HepG2 (cell line): Measurements from ENCODE around the gene DCLRE1B. TPM values are rescaled to one million over a fixed set of nuclear protein-coding genes. Genes with fewer than 3 reads are reported as not detected.
A peak's percentile ranks its signal among the peaks of the same experiment; 100 is the strongest.

Source experiments
- BRD4 ChIP-seq: sonication (generic); formaldehyde crosslinking; IDR thresholded peaks from 2 replicates; pipeline ENCODE4 v1.4.0; 2020; ENCODE audit warnings: missing genetic modification reagents
- CEBPB ChIP-seq: IDR thresholded peaks from 2 replicates; pipeline ENCODE4 v1.6.1; 2011; ENCODE audit warnings: low read depth, low read length, improper control_type of control experiment, borderline replicate concordance
- HNRNPK ChIP-seq: fragments of 200-400 bp; formaldehyde crosslinking; IDR thresholded peaks from 2 replicates; pipeline ENCODE4 v1.6.1; 2018; ENCODE audit warnings: low read length, low read depth, moderate library complexity, mild to moderate bottlenecking; ENCODE audit not compliant: poor library complexity, severe bottlenecking
- KDM6A ChIP-seq: IDR thresholded peaks from 2 replicates; pipeline ENCODE4 v1.6.1; 2016; ENCODE audit warnings: low read depth
- MED13 ChIP-seq: sonication (generic); formaldehyde crosslinking; IDR thresholded peaks from 2 replicates; pipeline ENCODE4 v1.5.0; 2020; ENCODE audit warnings: missing genetic modification reagents
- MZF1 ChIP-seq: sonication (generic); formaldehyde crosslinking; IDR thresholded peaks from 2 replicates; pipeline ENCODE4 v1.8.1; 2023; ENCODE audit warnings: mild to moderate bottlenecking, missing genetic modification reagents, borderline replicate concordance
- POLR2AphosphoS2 ChIP-seq: IDR thresholded peaks from 2 replicates; pipeline ENCODE4 v1.6.1; 2011; ENCODE audit warnings: low read depth, low read length, improper control_type of control experiment
- SAP130 ChIP-seq: IDR thresholded peaks from 2 replicates; pipeline ENCODE4 v1.6.1; 2016; ENCODE audit warnings: low read depth
- SRF ChIP-seq: IDR thresholded peaks from 2 replicates; pipeline ENCODE4 v1.6.1; 2011; ENCODE audit warnings: mild to moderate bottlenecking, low read depth, low read length, moderate library complexity
- ZNF510 ChIP-seq: sonication (generic); formaldehyde crosslinking; IDR thresholded peaks from 2 replicates; pipeline ENCODE4 v1.4.0; 2020; ENCODE audit warnings: low read depth, mild to moderate bottlenecking, missing genetic modification reagents
- ZNF549 ChIP-seq: sonication (generic); formaldehyde crosslinking; IDR thresholded peaks from 2 replicates; pipeline ENCODE4 v1.5.0; 2020; ENCODE audit warnings: missing genetic modification reagents
- ZNF609 ChIP-seq: sonication (generic); formaldehyde crosslinking; IDR thresholded peaks from 2 replicates; pipeline ENCODE4 v1.4.0; 2020; ENCODE audit warnings: mild to moderate bottlenecking, missing genetic modification reagents, borderline replicate concordance
- ZNF713 ChIP-seq: sonication (generic); formaldehyde crosslinking; IDR thresholded peaks from 2 replicates; pipeline ENCODE4 v1.4.0; 2020; ENCODE audit warnings: mild to moderate bottlenecking, missing genetic modification reagents
- ZNF737 ChIP-seq: sonication (generic); formaldehyde crosslinking; IDR thresholded peaks from 2 replicates; pipeline ENCODE4 v1.5.0; 2020; ENCODE audit warnings: missing genetic modification reagents, mild to moderate bottlenecking, borderline replicate concordance
- polyA plus RNA-seq, 8 experiments: library from polyadenylated mRNA; depleted of rRNA in 3 of 8; stranded (reverse) in 7 of 8; unstranded in 1 of 8; fragments of >200 nt; fragmentation: Illumina TruSeq in 4 of 8; extraction: Trizol in 4 of 8; gene quantifications; 2 replicates each; pipeline versions ENCODE4 v1.2.1 to v1.2.3, GENCODE V29; 2011 to 2016; ENCODE audit warnings: low read depth in 4 of 8, missing spikeins in 1 of 8, mixed read lengths in 1 of 8; ENCODE audit not compliant: insufficient read depth in 1 of 8
- total RNA-seq, 5 experiments: library from RNA; depleted of rRNA; stranded (reverse); fragments of >200 nt; fragmentation: Illumina TruSeq; extraction: Trizol; gene quantifications; 2 replicates each; pipeline ENCODE4 v1.2.3, GENCODE V29; 2016; ENCODE audit warnings: low read depth in 1 of 5
- TF ChIP-seq, protein P1 (sequence below): sonication (generic); formaldehyde crosslinking; IDR thresholded peaks from 2 replicates; pipeline ENCODE4 v1.5.0; 2020; ENCODE audit warnings: mild to moderate bottlenecking, missing genetic modification reagents, borderline replicate concordance

Gene DCLRE1B
- total and polyA plus RNA-seq, 2 of the 13 experiments (the other 11 are each of a cell fraction or from before 2014, with no cell fraction given), result 2.7 to 8.0 TPM

- TF ChIP-seq, protein P1, sequence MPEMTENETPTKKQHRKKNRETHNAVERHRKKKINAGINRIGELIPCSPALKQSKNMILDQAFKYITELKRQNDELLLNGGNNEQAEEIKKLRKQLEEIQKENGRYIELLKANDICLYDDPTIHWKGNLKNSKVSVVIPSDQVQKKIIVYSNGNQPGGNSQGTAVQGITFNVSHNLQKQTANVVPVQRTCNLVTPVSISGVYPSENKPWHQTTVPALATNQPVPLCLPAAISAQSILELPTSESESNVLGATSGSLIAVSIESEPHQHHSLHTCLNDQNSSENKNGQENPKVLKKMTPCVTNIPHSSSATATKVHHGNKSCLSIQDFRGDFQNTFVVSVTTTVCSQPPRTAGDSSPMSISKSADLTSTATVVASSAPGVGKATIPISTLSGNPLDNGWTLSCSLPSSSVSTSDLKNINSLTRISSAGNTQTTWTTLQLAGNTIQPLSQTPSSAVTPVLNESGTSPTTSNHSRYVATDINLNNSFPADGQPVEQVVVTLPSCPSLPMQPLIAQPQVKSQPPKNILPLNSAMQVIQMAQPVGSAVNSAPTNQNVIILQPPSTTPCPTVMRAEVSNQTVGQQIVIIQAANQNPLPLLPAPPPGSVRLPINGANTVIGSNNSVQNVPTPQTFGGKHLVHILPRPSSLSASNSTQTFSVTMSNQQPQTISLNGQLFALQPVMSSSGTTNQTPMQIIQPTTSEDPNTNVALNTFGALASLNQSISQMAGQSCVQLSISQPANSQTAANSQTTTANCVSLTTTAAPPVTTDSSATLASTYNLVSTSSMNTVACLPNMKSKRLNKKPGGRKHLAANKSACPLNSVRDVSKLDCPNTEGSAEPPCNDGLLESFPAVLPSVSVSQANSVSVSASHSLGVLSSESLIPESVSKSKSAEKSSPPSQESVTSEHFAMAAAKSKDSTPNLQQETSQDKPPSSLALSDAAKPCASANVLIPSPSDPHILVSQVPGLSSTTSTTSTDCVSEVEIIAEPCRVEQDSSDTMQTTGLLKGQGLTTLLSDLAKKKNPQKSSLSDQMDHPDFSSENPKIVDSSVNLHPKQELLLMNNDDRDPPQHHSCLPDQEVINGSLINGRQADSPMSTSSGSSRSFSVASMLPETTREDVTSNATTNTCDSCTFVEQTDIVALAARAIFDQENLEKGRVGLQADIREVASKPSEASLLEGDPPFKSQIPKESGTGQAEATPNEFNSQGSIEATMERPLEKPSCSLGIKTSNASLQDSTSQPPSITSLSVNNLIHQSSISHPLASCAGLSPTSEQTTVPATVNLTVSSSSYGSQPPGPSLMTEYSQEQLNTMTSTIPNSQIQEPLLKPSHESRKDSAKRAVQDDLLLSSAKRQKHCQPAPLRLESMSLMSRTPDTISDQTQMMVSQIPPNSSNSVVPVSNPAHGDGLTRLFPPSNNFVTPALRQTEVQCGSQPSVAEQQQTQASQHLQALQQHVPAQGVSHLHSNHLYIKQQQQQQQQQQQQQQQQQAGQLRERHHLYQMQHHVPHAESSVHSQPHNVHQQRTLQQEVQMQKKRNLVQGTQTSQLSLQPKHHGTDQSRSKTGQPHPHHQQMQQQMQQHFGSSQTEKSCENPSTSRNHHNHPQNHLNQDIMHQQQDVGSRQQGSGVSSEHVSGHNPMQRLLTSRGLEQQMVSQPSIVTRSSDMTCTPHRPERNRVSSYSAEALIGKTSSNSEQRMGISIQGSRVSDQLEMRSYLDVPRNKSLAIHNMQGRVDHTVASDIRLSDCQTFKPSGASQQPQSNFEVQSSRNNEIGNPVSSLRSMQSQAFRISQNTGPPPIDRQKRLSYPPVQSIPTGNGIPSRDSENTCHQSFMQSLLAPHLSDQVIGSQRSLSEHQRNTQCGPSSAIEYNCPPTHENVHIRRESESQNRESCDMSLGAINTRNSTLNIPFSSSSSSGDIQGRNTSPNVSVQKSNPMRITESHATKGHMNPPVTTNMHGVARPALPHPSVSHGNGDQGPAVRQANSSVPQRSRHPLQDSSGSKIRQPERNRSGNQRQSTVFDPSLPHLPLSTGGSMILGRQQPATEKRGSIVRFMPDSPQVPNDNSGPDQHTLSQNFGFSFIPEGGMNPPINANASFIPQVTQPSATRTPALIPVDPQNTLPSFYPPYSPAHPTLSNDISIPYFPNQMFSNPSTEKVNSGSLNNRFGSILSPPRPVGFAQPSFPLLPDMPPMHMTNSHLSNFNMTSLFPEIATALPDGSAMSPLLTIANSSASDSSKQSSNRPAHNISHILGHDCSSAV (CRISPR knock-in tag), result no peak
- TF ChIP-seq BRD4 (CRISPR knock-in tag) (no peak), KDM6A (CRISPR knock-in tag) (no peak), CEBPB (no peak), ZNF549 (CRISPR knock-in tag) (no peak), MZF1 (CRISPR knock-in tag) (no peak), SRF (no peak), HNRNPK (peak; percentile 38), ZNF609 (CRISPR knock-in tag) (no peak), ZNF510 (CRISPR knock-in tag) (no peak), POLR2AphosphoS2 (no peak), ZNF737 (CRISPR knock-in tag) (no peak), SAP130 (CRISPR knock-in tag) (0 out of 2 replicates have a peak, but pooled peaks have one; percentile 2), ZNF713 (no peak), MED13 (no peak)
Observed at GRCh38 chr1:113930499-113931161, 25.5 kb downstream of the DCLRE1B start (continued).
